CD4-positive, alpha-beta T cell treated with Interleukin-6 at 100 ng/mL for 8 hours (primary cell): ENCODE results near the gene ELFN1.
"Not testable (repeated sequence)": the region's sequence is repeated elsewhere in the genome, so short reads cannot be mapped to it uniquely, and the experiment has no call there.

ENCODE experiments used
- DNase-seq: peaks from one replicate; pipeline ENCODE4 v3.0.0-alpha.2; 2020; ENCODE audit warnings: mixed read lengths, low spot score

Gene ELFN1

GRCh38 chr7:1755783-1756625 is 85.9 kb downstream of the ELFN1 start:
- DNase-seq: no peak

- no peak for DNase-seq
Measured at GRCh38 chr7:1757601-1758000, 87.5 kb downstream of the ELFN1 start.

DNA sequence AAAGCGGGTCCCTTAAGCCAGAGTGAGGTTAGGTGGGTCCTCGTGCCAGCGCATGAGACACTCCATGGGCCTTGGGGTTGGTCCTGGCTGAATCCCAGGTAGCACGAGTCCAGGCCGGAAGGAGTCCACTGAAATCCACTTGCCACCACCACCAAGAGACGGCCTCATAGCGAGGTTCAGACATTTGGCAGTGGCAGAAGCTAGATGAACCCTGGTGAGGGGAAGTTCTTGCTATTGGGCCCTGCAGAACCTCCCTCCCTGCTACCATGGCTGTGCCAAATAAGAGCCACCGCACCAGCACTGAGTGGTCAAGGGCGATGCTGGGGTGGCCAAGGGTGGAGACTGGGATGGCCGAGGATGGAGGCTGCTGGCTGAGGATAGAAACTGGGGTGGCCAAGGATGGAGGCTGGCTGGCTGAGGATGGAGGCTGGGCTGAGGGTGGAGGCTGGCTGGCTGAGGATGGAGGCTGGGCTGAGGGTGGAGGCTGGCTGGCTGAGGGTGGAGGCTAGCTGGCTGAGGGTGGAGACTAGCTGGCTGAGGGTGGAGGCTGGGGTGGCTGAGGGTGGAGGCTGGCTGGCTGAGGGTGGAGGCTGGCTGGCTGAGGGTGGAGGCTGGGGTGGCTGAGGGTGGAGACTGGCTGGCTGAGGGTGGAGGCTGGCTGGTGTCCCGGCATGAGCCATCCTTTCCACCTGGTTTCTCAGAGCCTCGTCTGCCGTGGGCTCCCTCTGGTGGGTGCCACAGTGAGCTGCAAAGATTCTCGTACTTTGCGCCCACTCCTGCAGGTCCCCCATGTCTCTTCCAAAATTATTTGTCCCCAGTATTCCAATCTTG is 88.2 kb downstream of the ELFN1 start:
- DNase-seq: no peak

DNA sequence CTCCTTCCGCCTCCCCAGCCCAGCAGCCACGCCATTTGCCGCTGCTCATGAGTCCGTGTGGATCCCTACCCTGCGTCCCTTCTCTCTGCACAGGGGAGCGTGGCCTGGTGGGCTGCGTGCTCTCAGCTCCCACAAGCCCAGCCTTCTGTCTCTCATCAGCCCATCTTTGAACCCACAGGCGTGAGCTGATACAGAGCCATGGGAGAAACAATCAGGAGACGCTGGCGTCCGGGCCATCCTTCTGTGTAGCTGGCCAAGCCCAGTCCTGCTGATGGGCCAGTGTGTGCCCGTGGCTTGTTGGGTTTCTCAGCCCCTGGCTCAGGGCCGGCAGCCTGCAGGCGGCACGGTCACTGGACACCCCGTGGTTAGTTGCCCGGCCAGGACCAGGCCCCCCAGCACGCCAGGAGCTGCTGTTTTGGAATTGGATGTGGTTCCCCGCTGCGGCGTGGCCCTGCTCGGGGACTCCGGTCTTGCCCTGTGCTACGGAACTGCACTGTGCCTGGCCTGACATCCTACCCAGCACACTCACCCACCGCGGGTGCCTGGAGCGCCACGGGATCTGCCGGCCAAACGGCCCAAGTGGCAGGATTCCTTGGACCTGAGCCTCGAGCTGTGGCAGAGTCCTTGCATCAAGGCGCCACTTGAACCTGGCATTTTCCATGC is 88.9 kb downstream of the ELFN1 start:
- no peak for DNase-seq

DNA sequence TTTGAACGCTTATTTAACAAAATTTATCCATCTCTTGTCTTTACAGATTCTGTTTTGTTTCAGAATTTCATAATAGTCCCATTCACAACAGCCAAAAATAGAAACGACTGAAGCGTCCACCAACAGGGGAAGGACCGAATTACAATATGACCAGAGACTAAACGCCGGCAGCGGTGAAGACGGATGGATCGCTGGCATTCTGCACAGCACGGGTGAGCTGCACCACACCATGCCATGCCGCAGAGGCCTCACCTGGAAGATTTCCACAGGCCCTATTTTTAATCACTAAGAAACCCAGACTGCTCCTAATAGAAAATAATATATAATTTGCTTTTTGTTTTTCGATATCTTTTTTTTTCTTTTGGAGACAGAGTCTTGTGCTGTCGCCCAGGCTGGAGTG is 91.0 kb downstream of the ELFN1 start:
- DNase-seq: no peak

DNA sequence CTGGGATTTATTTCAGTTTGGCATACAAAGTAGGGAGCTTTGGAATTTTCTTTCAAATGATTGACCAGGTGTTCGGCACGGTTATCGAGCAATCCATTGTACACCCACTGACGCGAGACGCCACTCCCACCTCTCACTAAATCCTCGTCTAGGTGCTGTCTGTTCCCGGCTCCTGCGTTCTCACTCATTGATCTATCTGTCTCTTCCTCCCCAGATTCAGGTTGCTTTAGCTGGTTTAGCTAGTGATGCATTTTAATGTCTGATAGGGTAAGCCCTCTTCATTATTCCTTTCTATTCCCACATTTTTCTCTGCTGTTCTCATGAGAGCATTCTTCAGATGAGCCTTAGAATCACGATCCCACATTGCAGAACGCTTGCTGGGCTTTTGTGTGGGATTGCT is 91.7 kb downstream of the ELFN1 start:
- DNase-seq: no peak

- no peak for DNase-seq
Measured at GRCh38 chr7:1762238-1762945, 92.3 kb downstream of the ELFN1 start.

DNA sequence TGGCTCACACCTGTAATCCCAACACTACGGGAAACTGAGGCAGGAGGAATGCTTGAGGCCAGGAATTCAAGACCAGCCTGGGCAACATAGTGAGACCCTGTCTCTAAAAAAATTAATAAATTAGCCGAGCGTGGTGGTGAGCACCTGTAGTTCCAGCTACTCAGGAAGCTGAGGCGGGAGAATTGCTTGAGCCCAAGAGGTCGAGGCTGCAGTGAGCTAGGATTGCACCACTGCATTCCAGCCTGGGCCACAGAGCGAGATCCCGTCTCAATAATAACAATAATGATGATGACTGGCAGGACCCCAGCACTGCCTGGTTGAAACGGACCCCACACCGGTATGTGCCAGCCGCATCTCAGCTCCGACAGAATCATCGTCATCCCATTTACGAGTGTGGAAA is 93.0 kb downstream of the ELFN1 start:
- no peak for DNase-seq

DNA sequence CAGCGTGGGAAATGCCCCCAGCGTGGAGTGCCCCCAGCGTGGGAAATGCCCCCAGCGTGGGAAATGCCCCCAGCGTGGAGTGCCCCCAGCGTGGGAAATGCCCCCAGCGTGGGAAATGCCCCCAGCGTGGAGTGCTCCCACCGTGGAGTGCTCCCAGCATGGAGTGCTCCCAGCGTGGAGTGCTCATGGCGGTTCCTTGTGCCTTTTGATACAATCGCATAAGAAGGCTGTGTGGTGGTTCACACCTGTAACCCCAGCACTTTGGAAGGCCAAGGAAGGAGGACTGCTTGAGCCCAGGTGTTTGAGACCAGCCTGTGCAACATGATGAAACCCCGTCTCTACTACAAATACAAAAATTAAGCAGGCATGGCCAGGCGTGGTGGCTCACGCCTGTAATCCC is 93.8 kb downstream of the ELFN1 start:
- DNase-seq: not testable (repeated sequence)

DNA sequence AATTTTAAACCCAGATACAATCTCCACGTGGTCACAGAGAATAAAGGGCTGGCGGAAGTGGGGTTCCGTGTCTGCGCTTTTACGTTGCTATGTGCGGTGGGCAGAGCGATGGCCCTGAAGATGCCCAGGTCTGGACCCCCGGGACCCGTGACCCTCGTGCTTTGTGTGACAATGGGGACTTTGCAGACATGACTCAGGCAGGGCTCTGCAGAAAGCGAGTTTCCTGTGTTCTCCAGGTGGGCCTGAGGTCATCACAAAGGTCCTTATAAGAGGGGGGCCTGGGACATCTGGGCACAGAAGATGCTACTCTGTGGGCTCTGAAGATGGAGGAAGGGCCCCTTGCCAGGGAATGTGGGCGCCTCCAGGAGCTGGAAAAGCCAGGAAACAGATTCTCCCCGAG is 95.3 kb downstream of the ELFN1 start:
- no peak for DNase-seq

DNA sequence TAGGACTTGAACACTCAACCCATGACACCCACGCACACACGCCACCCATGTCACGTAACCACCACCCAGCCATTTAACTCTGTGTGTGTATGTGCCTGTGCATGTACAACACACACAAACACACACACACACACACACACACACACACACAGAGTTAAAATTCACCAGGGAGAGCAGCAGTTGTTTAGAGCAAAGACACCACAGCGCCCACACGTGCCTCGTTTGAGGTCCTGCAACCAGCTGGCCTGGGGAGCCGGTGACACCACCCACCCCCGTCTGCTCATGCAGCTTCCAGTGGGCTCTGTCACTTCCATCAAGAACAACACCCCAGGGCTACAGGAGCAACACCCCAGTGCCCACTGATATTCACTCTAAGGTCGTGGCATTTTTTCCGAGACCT is 97.4 kb downstream of the ELFN1 start:
- no peak for DNase-seq

DNA sequence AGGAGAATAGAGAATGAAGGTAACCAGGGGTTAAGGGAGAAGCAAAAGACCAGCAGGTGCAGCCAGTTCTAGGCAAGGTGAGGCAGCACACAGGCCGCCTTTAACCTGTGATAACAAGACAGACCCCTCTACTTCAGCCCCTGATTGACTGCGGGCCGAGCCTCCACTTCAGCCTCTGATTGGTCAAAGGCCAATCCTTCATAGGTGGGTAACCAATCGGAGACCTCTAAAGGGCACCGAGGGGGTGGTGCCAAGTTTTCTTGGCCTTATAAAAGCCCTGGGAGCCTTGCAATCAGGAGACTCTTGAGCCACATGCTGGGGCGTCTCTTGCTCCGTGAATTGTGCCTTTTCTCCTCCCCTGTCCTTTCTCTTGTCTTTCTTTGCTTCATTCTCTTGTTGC is 98.8 kb downstream of the ELFN1 start:
- no peak for DNase-seq

DNA sequence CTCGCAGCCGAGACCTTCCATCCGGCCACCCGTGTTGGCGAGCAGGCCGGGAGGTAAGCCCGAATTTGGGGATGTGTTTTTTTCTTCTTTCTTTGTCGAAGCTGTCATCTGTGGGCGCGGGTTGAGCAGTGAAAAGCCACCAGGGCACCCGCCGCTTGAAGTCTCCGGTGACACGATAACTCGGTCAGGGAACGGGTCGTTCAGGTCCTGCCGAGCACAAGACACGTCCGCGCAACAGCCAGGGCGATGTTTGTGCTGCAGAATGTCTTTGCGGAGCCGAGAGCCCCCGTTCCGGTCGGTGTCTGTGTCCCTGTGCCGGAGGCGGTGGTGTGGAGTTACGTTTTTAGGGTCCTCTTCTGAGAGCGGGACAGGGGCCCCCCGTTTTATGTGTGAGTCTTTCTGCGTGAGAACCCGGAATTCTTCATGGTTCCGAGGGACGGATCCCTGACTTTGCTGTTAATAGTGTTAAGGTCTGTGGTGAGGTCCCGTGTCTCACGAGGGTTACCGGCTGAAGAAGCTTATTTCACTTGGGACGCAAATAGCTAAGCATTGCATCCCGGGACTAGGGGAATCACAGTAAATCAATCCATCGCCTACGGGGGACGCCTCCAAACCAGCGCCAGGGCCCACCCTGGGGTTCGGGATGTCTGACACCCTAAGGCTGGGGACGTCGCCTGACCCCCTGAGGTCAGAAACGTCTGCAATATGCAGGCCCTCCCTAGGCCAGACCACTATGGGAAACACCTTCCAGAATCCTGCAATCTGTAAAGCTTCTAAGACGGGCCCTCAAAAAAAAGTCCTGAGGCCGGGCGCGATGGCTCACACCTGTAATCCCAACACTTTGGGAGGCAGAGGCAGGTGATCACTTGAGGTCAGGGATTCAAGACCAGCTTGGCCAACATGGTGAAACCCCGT is 99.5 kb downstream of the ELFN1 start:
- no peak for DNase-seq

- no peak for DNase-seq
Measured at GRCh38 chr7:1770331-1770730, 100.3 kb downstream of the ELFN1 start.

- no peak for DNase-seq
Measured at GRCh38 chr7:1775389-1775788, 105.3 kb downstream of the ELFN1 start.

- DNase-seq: no peak
Measured at GRCh38 chr7:1777122-1777521, 107.0 kb downstream of the ELFN1 start.

DNA sequence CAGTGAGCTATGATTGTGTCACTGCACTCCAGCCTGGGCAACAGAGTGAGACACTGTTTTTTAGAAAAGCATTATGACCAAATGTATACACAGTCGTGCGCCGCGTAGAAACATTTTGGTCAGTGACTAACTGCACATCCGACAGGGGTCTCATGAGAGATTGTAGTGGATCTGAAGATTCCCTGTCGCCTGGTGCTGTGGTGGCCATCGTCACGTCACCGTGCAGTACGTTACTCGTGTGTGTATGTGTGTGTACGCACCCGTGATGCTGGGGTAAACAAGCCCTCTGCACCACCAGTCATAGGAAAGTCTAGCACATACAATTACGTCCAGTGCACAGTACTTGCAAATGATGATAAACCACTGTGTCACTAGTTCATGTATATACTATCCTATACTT is 109.4 kb downstream of the ELFN1 start:
- no peak for DNase-seq

DNA sequence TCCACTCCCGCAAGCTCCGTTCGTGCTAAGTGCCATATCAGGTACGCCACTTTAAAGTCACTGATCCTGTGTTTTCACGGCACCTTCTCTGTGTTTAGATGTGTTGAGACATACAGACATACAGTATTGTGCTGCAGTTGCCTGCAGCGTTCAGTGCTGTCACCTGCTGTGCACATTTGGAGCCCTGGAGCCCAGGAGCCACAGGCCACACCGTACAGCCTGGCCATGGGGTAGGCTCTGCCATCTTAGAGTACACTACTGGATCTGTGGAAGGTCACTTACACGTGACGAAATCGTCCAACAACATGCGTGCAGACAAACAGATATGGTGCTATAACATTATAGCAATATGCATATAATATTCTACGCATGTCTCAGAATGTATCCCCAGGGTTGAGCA is 111.3 kb downstream of the ELFN1 start:
- DNase-seq: no peak

- DNase-seq: no peak
Measured at GRCh38 chr7:1785839-1786238, 115.8 kb downstream of the ELFN1 start.

DNA sequence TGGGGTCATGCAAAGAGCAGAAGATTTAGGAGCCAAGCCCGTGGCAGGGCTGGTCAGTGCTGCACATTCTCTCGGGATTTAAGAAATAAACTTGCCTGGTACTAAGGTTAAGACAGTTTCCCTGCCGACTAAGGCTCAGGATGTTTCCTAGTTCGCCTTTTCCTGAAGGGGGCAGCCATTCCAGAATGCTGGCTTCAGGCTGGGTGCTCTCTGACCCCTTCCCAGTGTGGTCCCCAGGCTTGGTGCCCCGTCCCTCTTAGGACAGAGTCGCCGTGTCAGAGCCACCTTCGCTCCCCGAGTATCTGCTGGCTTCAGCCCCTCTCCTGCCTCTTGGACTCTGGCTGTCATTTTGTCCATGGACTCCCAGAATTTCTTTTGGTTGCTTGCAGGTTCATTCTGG is 117.2 kb downstream of the ELFN1 start:
- DNase-seq: no peak

- DNase-seq: no peak
Measured at GRCh38 chr7:1787681-1788235, 117.7 kb downstream of the ELFN1 start.
